ENCODE results near the gene FUT3. TPM values are rescaled to one million over a fixed set of nuclear protein-coding genes. Genes with fewer than 3 reads are reported as not detected.
A peak's percentile ranks its signal among the peaks of the same experiment; 100 is the strongest.

The FUT3 gene
- total RNA-seq, 1 experiment from 2014 or later: not detected

DNA sequence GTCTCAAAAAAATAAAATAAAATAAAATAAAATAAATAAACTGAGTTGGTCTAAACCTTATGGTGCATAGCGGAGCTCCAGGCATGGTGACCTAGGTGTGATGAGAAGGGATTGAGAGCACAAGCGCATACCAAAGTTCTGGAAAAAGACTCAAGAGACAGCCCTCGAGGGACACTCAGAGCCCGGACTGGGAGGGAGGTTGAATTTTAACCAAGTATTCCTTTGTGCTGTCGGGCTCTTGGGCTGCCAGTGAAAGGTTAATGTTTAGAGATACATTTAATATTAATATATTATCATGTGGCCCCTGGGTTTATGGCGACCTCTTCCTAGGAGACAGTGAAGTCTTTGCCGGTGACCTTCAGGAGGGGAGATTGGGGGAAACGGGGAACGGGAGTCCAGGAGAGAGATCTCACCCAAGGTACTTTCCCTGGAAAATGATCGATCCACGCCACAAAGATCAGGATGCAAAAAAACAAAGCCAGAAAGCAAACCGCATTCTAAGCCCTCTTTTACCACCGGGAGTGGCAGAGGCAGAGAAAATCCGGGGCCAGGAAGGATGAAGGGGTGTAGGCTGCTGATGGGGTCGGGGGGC, 13.4 kb downstream of the FUT3 start:
- no peak overlapping the region for H3K4me3 Mint-ChIP-seq
- no peak overlapping the region for H3K27ac ChIP-seq (ENCODE audit: insufficient read length, low read depth, low read length)
- no peak overlapping the region for H3K4me2 ChIP-seq (ENCODE audit: insufficient read depth, insufficient read length, low read length)
- H2BK120ac ChIP-seq (ENCODE audit: low read depth, low read length, poor library complexity, severe bottlenecking): no peak overlapping the region
- no peaks in the 10 kb centered on the region for H3K23me2 ChIP-seq (ENCODE audit: insufficient read length, low read depth, low read length, poor library complexity, severe bottlenecking)
- no peak overlapping the region for H2BK20ac ChIP-seq (ENCODE audit: low read depth, low read length, poor library complexity, severe bottlenecking)
- no peaks in the 10 kb centered on the region for H3K9me3 ChIP-seq (ENCODE audit: control insufficient read depth, low read depth, low read length)
- no peak overlapping the region for H2AFZ ChIP-seq (ENCODE audit: low read length)
- no peak overlapping the region for H2BK15ac ChIP-seq (ENCODE audit: low read depth, low read length)
- H3K56ac ChIP-seq (ENCODE audit: insufficient read length, low read depth, low read length): no peak overlapping the region
- TF ChIP-seq, protein P1, sequence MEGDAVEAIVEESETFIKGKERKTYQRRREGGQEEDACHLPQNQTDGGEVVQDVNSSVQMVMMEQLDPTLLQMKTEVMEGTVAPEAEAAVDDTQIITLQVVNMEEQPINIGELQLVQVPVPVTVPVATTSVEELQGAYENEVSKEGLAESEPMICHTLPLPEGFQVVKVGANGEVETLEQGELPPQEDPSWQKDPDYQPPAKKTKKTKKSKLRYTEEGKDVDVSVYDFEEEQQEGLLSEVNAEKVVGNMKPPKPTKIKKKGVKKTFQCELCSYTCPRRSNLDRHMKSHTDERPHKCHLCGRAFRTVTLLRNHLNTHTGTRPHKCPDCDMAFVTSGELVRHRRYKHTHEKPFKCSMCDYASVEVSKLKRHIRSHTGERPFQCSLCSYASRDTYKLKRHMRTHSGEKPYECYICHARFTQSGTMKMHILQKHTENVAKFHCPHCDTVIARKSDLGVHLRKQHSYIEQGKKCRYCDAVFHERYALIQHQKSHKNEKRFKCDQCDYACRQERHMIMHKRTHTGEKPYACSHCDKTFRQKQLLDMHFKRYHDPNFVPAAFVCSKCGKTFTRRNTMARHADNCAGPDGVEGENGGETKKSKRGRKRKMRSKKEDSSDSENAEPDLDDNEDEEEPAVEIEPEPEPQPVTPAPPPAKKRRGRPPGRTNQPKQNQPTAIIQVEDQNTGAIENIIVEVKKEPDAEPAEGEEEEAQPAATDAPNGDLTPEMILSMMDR (conservative IDR thresholded peaks at IDR 0.05): no peak
- H3K27me3 Mint-ChIP-seq (ENCODE audit: low read depth): peaks cover 33% of the 10 kb centered on the region
- H2BK12ac ChIP-seq (ENCODE audit: insufficient read length, low read depth, low read length): no peak overlapping the region
- H3K9ac ChIP-seq (ENCODE audit: extremely low read depth, insufficient read length, low read length): no peak overlapping the region
- H3K79me2 ChIP-seq (ENCODE audit: insufficient read depth, low read length): no peaks in the 10 kb centered on the region
- no peaks in the 10 kb centered on the region for H3K36me3 Mint-ChIP-seq (ENCODE audit: insufficient read depth in 1 of 3, low read depth in 3 of 3)
- no peak overlapping the region for H3K23ac ChIP-seq (ENCODE audit: insufficient read length, low read depth, low read length)
- H3T11ph ChIP-seq (ENCODE audit: low read length): no peak overlapping the region
- no peak for DNase-seq
- no peaks in the 10 kb centered on the region for H3K27me3 ChIP-seq (ENCODE audit: insufficient read depth, low read length)
- no peaks in the 10 kb centered on the region for H3K79me1 ChIP-seq (ENCODE audit: insufficient read depth, low read depth, low read length, poor library complexity, severe bottlenecking)
- no peak overlapping the region for H3K4ac ChIP-seq (ENCODE audit: low read depth, low read length)
- no peak overlapping the region for H4K91ac ChIP-seq (ENCODE audit: insufficient read length, low read depth, low read length)
- no peak overlapping the region for H4K8ac ChIP-seq (replicated peaks; ENCODE audit: insufficient read length, low read depth, low read length)
- H4K20me1 ChIP-seq (ENCODE audit: control insufficient read depth, insufficient read depth, insufficient read length): no peaks in the 10 kb centered on the region
- H2BK5ac ChIP-seq (ENCODE audit: insufficient read length, low read length): no peak overlapping the region
- no peaks in the 10 kb centered on the region; a peak in 1 of 5 replicates for H3K9me3 Mint-ChIP-seq
- H4K5ac ChIP-seq (ENCODE audit: insufficient read length, low read depth, low read length): no peak overlapping the region
- H3K14ac ChIP-seq (ENCODE audit: insufficient read depth, low read length): no peak overlapping the region
- H3K4me1 ChIP-seq (ENCODE audit: insufficient read depth, low read length): no peaks in the 10 kb centered on the region
- H3K4me1 Mint-ChIP-seq: no peaks in the 10 kb centered on the region
- peak overlapping the region in 1 of 3 experiments; percentile 21; a peak in 1 of 7 replicates for H3K27ac Mint-ChIP-seq
- no CpG with 5 or more reads among the region's 15 CpGs for WGBS (ENCODE audit: extremely low coverage, insufficient read length, low lambda C conversion rate)
- H3K18ac ChIP-seq (ENCODE audit: insufficient read length, low read depth, low read length): no peak overlapping the region
- no peak overlapping the region for H2AK5ac ChIP-seq (ENCODE audit: insufficient read length, low read length)

All from H9 (cell line).